ENCODE results near the gene PLXNA2. TPM values are rescaled to one million over a fixed set of nuclear protein-coding genes. Genes with fewer than 3 reads are reported as not detected.

Gene PLXNA2
- total and polyA plus RNA-seq, 11 donors = 9.2 to 28.2 (median 18.0) TPM

GRCh38 chr1:208012721-208013120, 231.5 kb downstream of the PLXNA2 start:
- no peaks in the 10 kb centered on the region for H3K27me3 ChIP-seq
- no peak for ATAC-seq
- 46 to 48% (median 47%) methylated on average over 2 of the region's 2 CpGs for WGBS, 4 donors
- no peak for DNase-seq
- intact Hi-C loops (cut with DNase I) = no loop called here
- H3K36me3 ChIP-seq = no peaks in the 10 kb centered on the region
- H3K4me3 ChIP-seq = no peak overlapping the region
- no peaks in the 10 kb centered on the region for H3K9me3 ChIP-seq
- TF ChIP-seq POLR2A (IDR thresholded peaks at IDR 0.05) = no peak
- no peak for TF ChIP-seq CTCF (IDR thresholded peaks at IDR 0.05)
- peaks cover 0 to 13% (median 0%) of the 10 kb centered on the region in 12 donors for H3K4me1 ChIP-seq
- H3K27ac ChIP-seq = no peak overlapping the region

GRCh38 chr1:208010487-208011071, 233.6 kb downstream of the PLXNA2 start:
- WGBS, 4 donors = 56 to 66% (median 62%) methylated on average over 4 of the region's 4 CpGs
- no peaks in the 10 kb centered on the region for H3K36me3 ChIP-seq
- H3K9me3 ChIP-seq = no peaks in the 10 kb centered on the region
- no peak overlapping the region for H3K27ac ChIP-seq
- ATAC-seq (peak in 1 of 4 donors; percentile 26), DNase-seq (no peak)
- no peaks in the 10 kb centered on the region for H3K27me3 ChIP-seq
- TF ChIP-seq CTCF (IDR thresholded peaks at IDR 0.05) (no peak), POLR2A (IDR thresholded peaks at IDR 0.05) (no peak)
- H3K4me3 ChIP-seq = no peak overlapping the region
- peaks cover 0 to 13% (median 0%) of the 10 kb centered on the region in 12 donors for H3K4me1 ChIP-seq
- intact Hi-C loops (cut with DNase I) = no loop called here

DNA sequence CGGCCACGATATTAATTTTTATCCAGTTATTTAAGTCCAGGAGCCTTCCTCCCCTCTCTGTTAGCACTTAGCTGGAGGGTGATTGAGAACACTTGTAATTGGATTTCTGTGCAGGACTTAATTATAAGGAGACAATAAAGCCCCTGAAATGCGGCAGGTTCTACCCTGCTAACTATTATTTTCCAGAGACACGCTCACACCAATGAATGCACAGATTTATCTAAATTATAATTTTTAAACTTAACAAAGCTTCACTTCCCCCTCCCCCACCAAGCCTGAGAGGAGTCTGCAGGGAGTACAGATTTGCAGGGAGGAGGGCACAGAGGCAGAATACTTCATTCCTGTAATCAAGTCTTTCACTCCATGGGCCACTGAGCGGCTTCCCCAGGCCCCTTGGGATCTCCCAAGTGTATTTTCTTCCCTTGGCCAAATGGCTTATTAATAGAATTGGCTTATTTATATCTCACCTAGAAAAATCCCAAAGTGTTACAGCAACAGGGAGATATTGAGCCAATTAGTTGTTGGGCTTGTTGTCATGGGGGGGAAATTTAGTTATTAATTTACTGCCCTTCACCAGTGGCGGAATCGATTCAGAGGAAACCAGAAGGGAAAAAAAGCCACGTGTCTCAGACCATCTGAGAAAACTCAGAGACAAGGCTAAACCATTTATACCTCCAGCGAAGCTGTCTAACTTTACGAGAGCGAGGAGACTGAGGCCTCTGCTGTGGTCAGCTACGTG, 234.3 kb downstream of the PLXNA2 start:
- H3K9me3 ChIP-seq = no peaks in the 10 kb centered on the region
- no peak for DNase-seq
- 88 to 91% (median 90%) methylated on average over 12 of the region's 12 CpGs for WGBS, 4 donors

More for the DNA sequence above, 234.3 kb downstream of the PLXNA2 start:
- no peak overlapping the region for H3K4me3 ChIP-seq
- no peaks in the 10 kb centered on the region for H3K36me3 ChIP-seq
- no peak for TF ChIP-seq CTCF (IDR thresholded peaks at IDR 0.05)
- TF ChIP-seq POLR2A (IDR thresholded peaks at IDR 0.05) = no peak
- intact Hi-C loops (cut with DNase I) = no loop called here
- no peaks in the 10 kb centered on the region for H3K27me3 ChIP-seq
- no peak overlapping the region for H3K27ac ChIP-seq
- ATAC-seq = no peak
- H3K4me1 ChIP-seq = peaks cover 0 to 13% (median 0%) of the 10 kb centered on the region in 12 donors
